HEK293 (cell line): ENCODE data around the gene SPINT2.
"Not testable (repeated sequence)": the region's sequence is repeated elsewhere in the genome, so short reads cannot be mapped to it uniquely, and the experiment has no call there.

ENCODE experiments used
- CTCF ChIA-PET: fragments of 350-600 bp; formaldehyde crosslinking; extraction: SDS; loops from one replicate; lab custom pipeline; 2021; ENCODE audit warnings: antibody characterized with exemption; lab: Yijun Ruan, JAX
- POLR2A ChIA-PET: fragments of 300-600 bp; formaldehyde crosslinking; extraction: SDS; loops from one replicate; lab custom pipeline; 2020; ENCODE audit warnings: antibody characterized with exemption, inconsistent platforms; lab: Yijun Ruan, JAX
- H3K27ac ChIP-seq: fragments of 200-500 bp; sonication (Bioruptor generic); 2 replicates; pipeline ENCODE4 v1.5.1; 2014; ENCODE audit warnings: low read depth, low read length, control low read depth, inconsistent platforms; ENCODE audit errors: extremely low read depth
- H3K36me3 ChIP-seq, 2 experiments: fragments of 200-500 bp in 1 of 2; sonication (Bioruptor generic) in 1 of 2; 1 replicate in 1 of 2; 2 replicates in 1 of 2; pipeline ENCODE4 v1.5.1; 2014 to 2017; ENCODE audit warnings: inconsistent platforms in 2 of 2, low read length in 2 of 2; ENCODE audit not compliant: control insufficient read depth in 2 of 2, insufficient read depth in 1 of 2
- H3K4me1 ChIP-seq: fragments of 200-500 bp; sonication (Bioruptor generic); 2 replicates; pipeline ENCODE4 v1.5.1; 2014; ENCODE audit warnings: mild to moderate bottlenecking, low read length, inconsistent platforms; ENCODE audit not compliant: control insufficient read depth, insufficient read depth
- H3K4me3 ChIP-seq: 2 replicates; pipeline ENCODE4 v1.5.1; 2011; ENCODE audit warnings: low read depth, mild to moderate bottlenecking, control low read depth, low read length, moderate library complexity
- H3K9me3 ChIP-seq: fragments of 200-500 bp; sonication (Bioruptor generic); 2 replicates; pipeline ENCODE4 v1.5.1; 2014; ENCODE audit warnings: low read depth, low read length, inconsistent platforms; ENCODE audit not compliant: control insufficient read depth, insufficient read depth
- BCL11B ChIP-seq: fragments of 450-650 bp; formaldehyde crosslinking; IDR thresholded peaks from 2 replicates; pipeline ENCODE4 v1.5.1; 2016; ENCODE audit warnings: low read depth, missing biosample characterization, missing genetic modification characterization
- EGR2 ChIP-seq: fragments of 450-650 bp; formaldehyde crosslinking; IDR thresholded peaks from 2 replicates; pipeline ENCODE4 v1.5.1; 2016; ENCODE audit warnings: low read depth, missing biosample characterization, missing genetic modification characterization
- GLIS1 ChIP-seq: fragments of 450-650 bp; formaldehyde crosslinking; IDR thresholded peaks from 2 replicates; pipeline ENCODE4 v1.5.1; 2016; ENCODE audit warnings: missing biosample characterization, missing genetic modification characterization
- GLIS2 ChIP-seq: fragments of 450-650 bp; formaldehyde crosslinking; IDR thresholded peaks from 2 replicates; pipeline ENCODE4 v1.5.1; 2016; ENCODE audit warnings: missing biosample characterization, missing genetic modification characterization
- HOXA7 ChIP-seq: sonication (generic); formaldehyde crosslinking; IDR thresholded peaks from 2 replicates; pipeline ENCODE4 v1.8.1; 2022; ENCODE audit warnings: missing genetic modification reagents, borderline replicate concordance
- IKZF3 ChIP-seq: fragments of 450-650 bp; IDR thresholded peaks from 2 replicates; pipeline ENCODE4 v1.5.0; 2018; ENCODE audit warnings: missing biosample characterization, mild to moderate bottlenecking, missing genetic modification characterization, moderate library complexity
- KLF8 ChIP-seq: fragments of 450-650 bp; formaldehyde crosslinking; IDR thresholded peaks from 2 replicates; pipeline ENCODE4 v1.5.1; 2016; ENCODE audit warnings: missing biosample characterization, missing genetic modification characterization
- SCRT1 ChIP-seq: fragments of 450-650 bp; formaldehyde crosslinking; IDR thresholded peaks from 2 replicates; pipeline ENCODE4 v1.5.1; 2016; ENCODE audit warnings: missing biosample characterization, missing genetic modification characterization, borderline replicate concordance
- SP2 ChIP-seq: fragments of 450-650 bp; formaldehyde crosslinking; IDR thresholded peaks from 2 replicates; pipeline ENCODE4 v1.5.1; 2016; ENCODE audit warnings: missing biosample characterization, missing genetic modification characterization
- ZFHX2 ChIP-seq: fragments of 450-650 bp; formaldehyde crosslinking; conservative IDR thresholded peaks from 2 replicates; pipeline ENCODE4 v1.5.1; 2016; ENCODE audit warnings: missing biosample characterization, missing genetic modification characterization
- ZIC2 ChIP-seq: fragments of 450-650 bp; formaldehyde crosslinking; IDR thresholded peaks from 2 replicates; pipeline ENCODE4 v1.5.1; 2016; ENCODE audit warnings: missing biosample characterization, missing genetic modification characterization
- ZNF530 ChIP-seq: fragments of 450-650 bp; formaldehyde crosslinking; IDR thresholded peaks from 2 replicates; pipeline ENCODE4 v1.5.1; 2016; ENCODE audit warnings: low read depth, missing biosample characterization, missing genetic modification characterization
- ZNF623 ChIP-seq: fragments of 450-650 bp; formaldehyde crosslinking; IDR thresholded peaks from 2 replicates; pipeline ENCODE4 v1.5.1; 2016; ENCODE audit warnings: missing biosample characterization, missing genetic modification characterization
- ZNF670 ChIP-seq: fragments of 450-650 bp; formaldehyde crosslinking; IDR thresholded peaks from 2 replicates; pipeline ENCODE4 v1.5.1; 2016; ENCODE audit warnings: missing biosample characterization, missing genetic modification characterization, low read depth
- TF ChIP-seq, protein P1 (sequence below): fragments of 450-650 bp; formaldehyde crosslinking; IDR thresholded peaks from 2 replicates; pipeline ENCODE4 v1.5.1; 2017; ENCODE audit warnings: missing biosample characterization, missing genetic modification characterization
- TF ChIP-seq, protein P2 (sequence below): fragments of 450-650 bp; formaldehyde crosslinking; IDR thresholded peaks from 2 replicates; pipeline ENCODE4 v1.5.1; 2016; ENCODE audit warnings: missing biosample characterization, missing genetic modification characterization
- TF ChIP-seq, protein P3 (sequence below): fragments of 450-650 bp; formaldehyde crosslinking; IDR thresholded peaks from 2 replicates; pipeline ENCODE4 v1.5.1; 2016; ENCODE audit warnings: missing biosample characterization, missing genetic modification characterization
- TF ChIP-seq, protein P4 (sequence below): sonication (generic); formaldehyde crosslinking; IDR thresholded peaks from 2 replicates; pipeline ENCODE4 v1.8.1; 2022; ENCODE audit warnings: mild to moderate bottlenecking, moderate library complexity, missing genetic modification reagents
- TF ChIP-seq, protein P5 (sequence below): fragments of 450-650 bp; formaldehyde crosslinking; IDR thresholded peaks from 2 replicates; pipeline ENCODE4 v1.5.1; 2016; ENCODE audit warnings: missing biosample characterization, missing genetic modification characterization
- TF ChIP-seq, protein P6 (sequence below): fragments of 450-650 bp; formaldehyde crosslinking; IDR thresholded peaks from 2 replicates; pipeline ENCODE4 v1.5.1; 2016; ENCODE audit warnings: missing biosample characterization, missing genetic modification characterization

SPINT2 gene

DNA sequence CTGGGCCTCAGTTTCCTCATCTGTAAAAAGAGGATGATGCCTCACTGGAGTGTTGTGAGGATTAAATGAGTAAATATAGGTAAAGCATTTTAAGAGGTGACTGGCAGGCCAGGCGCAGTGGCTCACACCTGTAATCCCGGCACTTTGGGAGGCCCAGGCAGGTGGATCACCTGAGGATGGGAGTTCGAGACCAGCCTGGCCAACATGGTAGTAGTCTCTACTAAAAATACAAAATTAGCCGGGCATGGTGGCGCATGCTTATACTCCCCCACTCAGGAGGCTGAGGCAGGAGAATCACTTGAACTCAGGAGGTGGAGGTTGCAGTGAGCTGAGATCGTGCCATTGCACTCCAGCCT lies 39.5 kb upstream of the SPINT2 start:
- not testable (repeated sequence) for H3K27ac ChIP-seq, H3K9me3 ChIP-seq, H3K4me3 ChIP-seq, H3K36me3 ChIP-seq
- H3K4me1 ChIP-seq: peaks cover 16% of the 10 kb centered on the region
- peak; percentile 0; the same call in 1 of the 2 replicates for TF ChIP-seq ZNF530 (tag by site-specific recombination)
- peak; percentile 93 for TF ChIP-seq SCRT1 (tag by site-specific recombination)
- POLR2A ChIA-PET: interaction anchor here (0.7 to 1.7 kb wide), 6 partner anchors 83 to 807 kb away, joined by 3 to 14 read pairs (median 4); partner anchors contain the start of genes PSMD8, SIPA1L3 and WDR87
- CTCF ChIA-PET: interaction anchor here (0.7 to 23.5 kb wide), 22 partner anchors 9 to 832 kb away, joined by 3 to 316 read pairs (median 5); partner anchors contain the start of genes CATSPERG, SIPA1L3 and WDR87

DNA sequence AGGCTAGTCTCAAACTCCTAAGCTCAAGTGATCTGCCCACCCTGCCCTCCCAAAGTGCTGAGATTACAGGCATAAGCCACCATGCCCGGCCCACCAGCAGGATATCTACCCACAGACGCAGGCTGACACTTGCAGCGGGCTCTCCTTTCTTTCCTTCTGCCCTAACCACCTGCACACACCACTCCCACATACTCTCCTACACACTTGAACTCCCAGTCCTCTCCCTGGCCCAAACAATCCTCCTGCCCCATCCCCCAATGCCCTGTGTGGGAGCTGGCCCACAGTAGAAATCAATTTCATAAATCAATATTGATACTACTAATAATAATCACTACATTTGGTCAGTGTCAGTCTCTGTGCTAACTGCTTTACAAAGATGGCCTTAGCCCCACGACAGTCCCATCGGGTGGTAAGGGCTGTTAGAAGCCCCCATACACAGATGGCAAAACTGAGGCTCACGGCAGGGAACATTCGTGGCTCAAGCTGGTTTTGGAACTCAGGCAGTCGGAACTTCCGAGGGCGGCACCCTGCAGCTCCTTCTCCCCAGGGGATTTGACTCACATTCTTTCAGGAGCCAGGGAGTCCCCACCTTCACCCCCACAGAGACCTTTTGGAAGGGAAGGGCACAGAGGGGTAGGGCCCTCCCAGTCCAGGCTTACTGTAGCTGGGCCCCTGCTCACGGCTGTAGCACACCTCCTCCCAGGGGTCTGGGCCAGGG lies 36.9 kb upstream of the SPINT2 start:
- ChIA-PET POLR2A (interaction anchor here (0.7 kb wide), 1 partner anchor 37 kb away, joined by 3 read pairs; the partner anchor contains the start of gene SPINT2), CTCF (interaction anchor here (0.6 to 23.5 kb wide), 20 partner anchors 9 to 326 kb away, joined by 3 to 316 read pairs (median 3); partner anchors contain the start of genes CATSPERG, PSMD8, SIPA1L3 and SPINT2)
- TF ChIP-seq ZNF670: no peak
- TF ChIP-seq, protein P1, sequence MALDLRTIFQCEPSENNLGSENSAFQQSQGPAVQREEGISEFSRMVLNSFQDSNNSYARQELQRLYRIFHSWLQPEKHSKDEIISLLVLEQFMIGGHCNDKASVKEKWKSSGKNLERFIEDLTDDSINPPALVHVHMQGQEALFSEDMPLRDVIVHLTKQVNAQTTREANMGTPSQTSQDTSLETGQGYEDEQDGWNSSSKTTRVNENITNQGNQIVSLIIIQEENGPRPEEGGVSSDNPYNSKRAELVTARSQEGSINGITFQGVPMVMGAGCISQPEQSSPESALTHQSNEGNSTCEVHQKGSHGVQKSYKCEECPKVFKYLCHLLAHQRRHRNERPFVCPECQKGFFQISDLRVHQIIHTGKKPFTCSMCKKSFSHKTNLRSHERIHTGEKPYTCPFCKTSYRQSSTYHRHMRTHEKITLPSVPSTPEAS (tag by site-specific recombination): no peak
- TF ChIP-seq, protein P2, sequence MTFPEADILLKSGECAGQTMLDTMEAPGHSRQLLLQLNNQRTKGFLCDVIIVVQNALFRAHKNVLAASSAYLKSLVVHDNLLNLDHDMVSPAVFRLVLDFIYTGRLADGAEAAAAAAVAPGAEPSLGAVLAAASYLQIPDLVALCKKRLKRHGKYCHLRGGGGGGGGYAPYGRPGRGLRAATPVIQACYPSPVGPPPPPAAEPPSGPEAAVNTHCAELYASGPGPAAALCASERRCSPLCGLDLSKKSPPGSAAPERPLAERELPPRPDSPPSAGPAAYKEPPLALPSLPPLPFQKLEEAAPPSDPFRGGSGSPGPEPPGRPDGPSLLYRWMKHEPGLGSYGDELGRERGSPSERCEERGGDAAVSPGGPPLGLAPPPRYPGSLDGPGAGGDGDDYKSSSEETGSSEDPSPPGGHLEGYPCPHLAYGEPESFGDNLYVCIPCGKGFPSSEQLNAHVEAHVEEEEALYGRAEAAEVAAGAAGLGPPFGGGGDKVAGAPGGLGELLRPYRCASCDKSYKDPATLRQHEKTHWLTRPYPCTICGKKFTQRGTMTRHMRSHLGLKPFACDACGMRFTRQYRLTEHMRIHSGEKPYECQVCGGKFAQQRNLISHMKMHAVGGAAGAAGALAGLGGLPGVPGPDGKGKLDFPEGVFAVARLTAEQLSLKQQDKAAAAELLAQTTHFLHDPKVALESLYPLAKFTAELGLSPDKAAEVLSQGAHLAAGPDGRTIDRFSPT: peak; percentile 30; the same call in 1 of the 2 replicates
- no peak for TF ChIP-seq SP2 (tag by site-specific recombination)
- peak; percentile 99 for TF ChIP-seq ZFHX2 (tag by site-specific recombination)
- TF ChIP-seq ZIC2 (tag by site-specific recombination): peak; percentile 83
- peak; percentile 30; the same call in 1 of the 2 replicates for TF ChIP-seq KLF8 (tag by site-specific recombination)
- TF ChIP-seq ZNF623 (tag by site-specific recombination): peak; percentile 11; the same call in 1 of the 2 replicates
- TF ChIP-seq IKZF3 (tag by site-specific recombination): 0 out of 2 replicates have a peak, but pooled peaks have one; percentile 25
- TF ChIP-seq, protein P3, sequence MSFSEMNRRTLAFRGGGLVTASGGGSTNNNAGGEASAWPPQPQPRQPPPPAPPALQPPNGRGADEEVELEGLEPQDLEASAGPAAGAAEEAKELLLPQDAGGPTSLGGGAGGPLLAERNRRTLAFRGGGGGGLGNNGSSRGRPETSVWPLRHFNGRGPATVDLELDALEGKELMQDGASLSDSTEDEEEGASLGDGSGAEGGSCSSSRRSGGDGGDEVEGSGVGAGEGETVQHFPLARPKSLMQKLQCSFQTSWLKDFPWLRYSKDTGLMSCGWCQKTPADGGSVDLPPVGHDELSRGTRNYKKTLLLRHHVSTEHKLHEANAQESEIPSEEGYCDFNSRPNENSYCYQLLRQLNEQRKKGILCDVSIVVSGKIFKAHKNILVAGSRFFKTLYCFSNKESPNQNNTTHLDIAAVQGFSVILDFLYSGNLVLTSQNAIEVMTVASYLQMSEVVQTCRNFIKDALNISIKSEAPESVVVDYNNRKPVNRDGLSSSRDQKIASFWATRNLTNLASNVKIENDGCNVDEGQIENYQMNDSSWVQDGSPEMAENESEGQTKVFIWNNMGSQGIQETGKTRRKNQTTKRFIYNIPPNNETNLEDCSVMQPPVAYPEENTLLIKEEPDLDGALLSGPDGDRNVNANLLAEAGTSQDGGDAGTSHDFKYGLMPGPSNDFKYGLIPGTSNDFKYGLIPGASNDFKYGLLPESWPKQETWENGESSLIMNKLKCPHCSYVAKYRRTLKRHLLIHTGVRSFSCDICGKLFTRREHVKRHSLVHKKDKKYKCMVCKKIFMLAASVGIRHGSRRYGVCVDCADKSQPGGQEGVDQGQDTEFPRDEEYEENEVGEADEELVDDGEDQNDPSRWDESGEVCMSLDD: peak; percentile 20; the same call in 1 of the 2 replicates
- no peak for TF ChIP-seq HOXA7 (CRISPR knock-in tag)
- 0 out of 2 replicates have a peak, but pooled peaks have one; percentile 70 for TF ChIP-seq BCL11B (tag by site-specific recombination)
- TF ChIP-seq, protein P4, sequence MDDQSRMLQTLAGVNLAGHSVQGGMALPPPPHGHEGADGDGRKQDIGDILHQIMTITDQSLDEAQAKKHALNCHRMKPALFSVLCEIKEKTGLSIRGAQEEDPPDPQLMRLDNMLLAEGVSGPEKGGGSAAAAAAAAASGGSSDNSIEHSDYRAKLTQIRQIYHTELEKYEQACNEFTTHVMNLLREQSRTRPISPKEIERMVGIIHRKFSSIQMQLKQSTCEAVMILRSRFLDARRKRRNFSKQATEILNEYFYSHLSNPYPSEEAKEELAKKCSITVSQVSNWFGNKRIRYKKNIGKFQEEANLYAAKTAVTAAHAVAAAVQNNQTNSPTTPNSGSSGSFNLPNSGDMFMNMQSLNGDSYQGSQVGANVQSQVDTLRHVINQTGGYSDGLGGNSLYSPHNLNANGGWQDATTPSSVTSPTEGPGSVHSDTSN (CRISPR knock-in tag): no peak
- TF ChIP-seq, protein P5, sequence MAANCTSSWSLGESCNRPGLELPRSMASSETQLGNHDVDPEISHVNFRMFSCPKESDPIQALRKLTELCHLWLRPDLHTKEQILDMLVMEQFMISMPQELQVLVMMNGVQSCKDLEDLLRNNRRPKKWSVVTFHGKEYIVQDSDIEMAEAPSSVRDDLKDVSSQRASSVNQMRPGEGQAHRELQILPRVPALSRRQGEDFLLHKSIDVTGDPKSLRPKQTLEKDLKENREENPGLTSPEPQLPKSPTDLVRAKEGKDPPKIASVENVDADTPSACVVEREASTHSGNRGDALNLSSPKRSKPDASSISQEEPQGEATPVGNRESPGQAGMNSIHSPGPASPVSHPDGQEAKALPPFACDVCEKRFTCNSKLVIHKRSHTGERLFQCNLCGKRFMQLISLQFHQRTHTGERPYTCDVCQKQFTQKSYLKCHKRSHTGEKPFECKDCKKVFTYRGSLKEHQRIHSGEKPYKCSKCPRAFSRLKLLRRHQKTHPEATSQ: 0 out of 2 replicates have a peak, but pooled peaks have one; percentile 10
- TF ChIP-seq GLIS1 (tag by site-specific recombination): peak; percentile 80
- peak; percentile 66; the same call in 1 of the 2 replicates for TF ChIP-seq GLIS2
- TF ChIP-seq EGR2: peak; percentile 99
- TF ChIP-seq, protein P6, sequence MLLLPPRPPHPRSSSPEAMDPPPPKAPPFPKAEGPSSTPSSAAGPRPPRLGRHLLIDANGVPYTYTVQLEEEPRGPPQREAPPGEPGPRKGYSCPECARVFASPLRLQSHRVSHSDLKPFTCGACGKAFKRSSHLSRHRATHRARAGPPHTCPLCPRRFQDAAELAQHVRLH: 0 out of 2 replicates have a peak, but pooled peaks have one; percentile 36
- H3K4me3 ChIP-seq: no peak overlapping the region
- H3K27ac ChIP-seq: no peak overlapping the region
- no peaks in the 10 kb centered on the region for H3K9me3 ChIP-seq
- H3K36me3 ChIP-seq: no peaks in the 10 kb centered on the region
- peaks cover 16% of the 10 kb centered on the region for H3K4me1 ChIP-seq
